Epithelial cell of proximal tubule (primary cell): ENCODE results near the gene NDUFAF7. TPM values are rescaled to one million over a fixed set of nuclear protein-coding genes. Genes with fewer than 3 reads are reported as not detected.
"Not testable (repeated sequence)": the region's sequence is repeated elsewhere in the genome, so short reads cannot be mapped to it uniquely, and the experiment has no call there.

Experiments used
- DNase-seq: peaks from one replicate; pipeline ENCODE4 v3.0.0-alpha.2; 2011; ENCODE audit warnings: low read depth
- H3K4me3 ChIP-seq: 2 replicates; pipeline ENCODE4 v1.5.1; 2011; ENCODE audit warnings: low read depth, mild to moderate bottlenecking, low read length
- total RNA-seq: library from RNA; depleted of rRNA; stranded (reverse); fragments of >200 nt; gene quantifications from 2 replicates; pipeline ENCODE4 v1.2.3, GENCODE V29; 2015
- TF ChIP-seq, protein P1 (sequence below): conservative IDR thresholded peaks from 2 replicates; pipeline ENCODE4 v1.5.1; 2012; ENCODE audit warnings: low read depth, mild to moderate bottlenecking, low read length

The NDUFAF7 gene
- total RNA-seq, 1 donor from 2014 or later = 11.5 TPM

GRCh38 chr2:37191253-37191652 is 40.2 kb upstream of the NDUFAF7 start:
- TF ChIP-seq, protein P1, sequence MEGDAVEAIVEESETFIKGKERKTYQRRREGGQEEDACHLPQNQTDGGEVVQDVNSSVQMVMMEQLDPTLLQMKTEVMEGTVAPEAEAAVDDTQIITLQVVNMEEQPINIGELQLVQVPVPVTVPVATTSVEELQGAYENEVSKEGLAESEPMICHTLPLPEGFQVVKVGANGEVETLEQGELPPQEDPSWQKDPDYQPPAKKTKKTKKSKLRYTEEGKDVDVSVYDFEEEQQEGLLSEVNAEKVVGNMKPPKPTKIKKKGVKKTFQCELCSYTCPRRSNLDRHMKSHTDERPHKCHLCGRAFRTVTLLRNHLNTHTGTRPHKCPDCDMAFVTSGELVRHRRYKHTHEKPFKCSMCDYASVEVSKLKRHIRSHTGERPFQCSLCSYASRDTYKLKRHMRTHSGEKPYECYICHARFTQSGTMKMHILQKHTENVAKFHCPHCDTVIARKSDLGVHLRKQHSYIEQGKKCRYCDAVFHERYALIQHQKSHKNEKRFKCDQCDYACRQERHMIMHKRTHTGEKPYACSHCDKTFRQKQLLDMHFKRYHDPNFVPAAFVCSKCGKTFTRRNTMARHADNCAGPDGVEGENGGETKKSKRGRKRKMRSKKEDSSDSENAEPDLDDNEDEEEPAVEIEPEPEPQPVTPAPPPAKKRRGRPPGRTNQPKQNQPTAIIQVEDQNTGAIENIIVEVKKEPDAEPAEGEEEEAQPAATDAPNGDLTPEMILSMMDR = no peak
- H3K4me3 ChIP-seq = no peak overlapping the region
- DNase-seq = no peak

DNA sequence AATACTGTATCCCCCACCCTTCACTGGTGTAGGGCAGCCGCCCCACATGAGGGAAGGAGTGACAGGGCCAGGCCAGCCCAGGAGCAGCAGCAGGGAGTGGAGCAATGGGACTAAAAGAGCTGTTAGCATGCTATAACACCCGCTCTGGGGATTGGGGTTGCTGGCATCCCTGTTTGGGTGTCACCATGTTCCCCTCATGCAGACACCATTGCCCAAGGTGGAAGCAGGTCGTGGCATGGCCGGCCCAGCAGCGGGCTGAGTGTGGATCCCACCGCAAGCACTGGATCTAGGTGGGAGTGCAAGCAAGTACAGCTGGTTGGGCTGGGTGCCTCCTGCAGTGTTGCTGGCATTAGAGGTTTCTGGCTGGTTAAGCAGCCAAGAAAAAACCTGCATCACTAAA is 39.7 kb upstream of the NDUFAF7 start:
- H3K4me3 ChIP-seq = no peak overlapping the region
- TF ChIP-seq, protein P1 = no peak
- DNase-seq = no peak

DNA sequence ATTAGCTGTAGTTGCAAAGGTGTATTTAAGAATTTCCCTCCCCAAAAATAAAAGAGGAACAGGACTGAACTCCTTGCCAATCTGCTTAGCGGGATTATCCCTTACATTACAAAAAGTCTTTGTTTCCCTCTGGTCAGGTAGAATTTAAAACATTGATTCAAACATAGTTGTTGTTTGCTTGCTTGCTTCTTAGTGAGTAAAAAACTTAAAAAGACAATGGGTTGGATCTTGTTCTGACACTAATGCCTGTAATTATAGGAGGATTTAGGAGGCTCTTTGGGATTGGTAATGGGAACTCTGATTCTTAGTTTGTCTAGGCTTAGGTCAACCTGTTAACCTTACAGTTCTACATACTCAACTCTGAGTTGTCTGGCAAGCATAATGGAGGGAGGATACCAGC is 38.9 kb upstream of the NDUFAF7 start:
- TF ChIP-seq, protein P1 = no peak
- H3K4me3 ChIP-seq = no peak overlapping the region
- no peak for DNase-seq

GRCh38 chr2:37195862-37196319 is 35.6 kb upstream of the NDUFAF7 start:
- DNase-seq = not testable (repeated sequence)
- peak overlapping the region; percentile 84 for H3K4me3 ChIP-seq

- TF ChIP-seq, protein P1 = no peak
- peak; percentile 22 for DNase-seq
- peak within 1 kb of the TSS; percentile 84 for H3K4me3 ChIP-seq
These were observed 34.9 kb upstream of the NDUFAF7 start, which contains the start of gene CEBPZOS for GRCh38 chr2:37196320-37197195. Gene CEBPZOS (plus strand): TSS chr2:37196496. CDS start chr2:37199705, 3,209 bp downstream.

- TF ChIP-seq, protein P1 = no peak
- DNase-seq = no peak
- no peak overlapping the region for H3K4me3 ChIP-seq
These were observed 32.8 kb upstream of the NDUFAF7 start for GRCh38 chr2:37198681-37199065.

- no peak for DNase-seq
- TF ChIP-seq, protein P1 = no peak
- H3K4me3 ChIP-seq = no peak overlapping the region
These were observed 30.2 kb upstream of the NDUFAF7 start for GRCh38 chr2:37201208-37201607.
